Measurements from ENCODE around the gene ANAPC15. TPM values are rescaled to one million over a fixed set of nuclear protein-coding genes. Genes with fewer than 3 reads are reported as not detected.

Gene ANAPC15
- total RNA-seq, 1 donor from 2014 or later: 52.1 TPM

- H3K4me3 Mint-ChIP-seq: no peak overlapping the region
- H3K36me3 Mint-ChIP-seq (ENCODE audit: low read depth): peaks cover 20% of the 10 kb centered on the region
- intact Hi-C loops (cut with micrococcal nuclease): loop anchor here (1.0 kb wide), 1 partner anchor 66 kb away; no protein-coding TSS in a partner anchor
- peak; percentile 91 for DNase-seq
- H3K9me3 Mint-ChIP-seq: no peaks in the 10 kb centered on the region
- H3K4me1 Mint-ChIP-seq: peaks cover 10% of the 10 kb centered on the region
- H3K27ac Mint-ChIP-seq: no peak overlapping the region
- H3K27me3 Mint-ChIP-seq: no peaks in the 10 kb centered on the region
These were observed 21.2 kb downstream of the ANAPC15 start for GRCh38 chr11:72091292-72091691.

GRCh38 chr11:72088076-72088808 is 24.3 kb downstream of the ANAPC15 start:
- H3K4me3 Mint-ChIP-seq: no peak overlapping the region
- peaks cover 15% of the 10 kb centered on the region for H3K36me3 Mint-ChIP-seq (ENCODE audit: low read depth)
- H3K9me3 Mint-ChIP-seq: no peaks in the 10 kb centered on the region
- no peak overlapping the region for H3K27ac Mint-ChIP-seq
- no peak for DNase-seq
- intact Hi-C loops (cut with micrococcal nuclease): no loop called here
- H3K4me1 Mint-ChIP-seq: peaks cover 14% of the 10 kb centered on the region
- H3K27me3 Mint-ChIP-seq: no peaks in the 10 kb centered on the region

- H3K27ac Mint-ChIP-seq: no peak overlapping the region
- H3K4me1 Mint-ChIP-seq: peaks cover 23% of the 10 kb centered on the region
- intact Hi-C loops (cut with micrococcal nuclease): no loop called here
- peaks cover 14% of the 10 kb centered on the region for H3K36me3 Mint-ChIP-seq (ENCODE audit: low read depth)
- no peaks in the 10 kb centered on the region for H3K9me3 Mint-ChIP-seq
- DNase-seq: no peak
- no peak overlapping the region for H3K4me3 Mint-ChIP-seq
- no peaks in the 10 kb centered on the region for H3K27me3 Mint-ChIP-seq
These were observed 26.7 kb downstream of the ANAPC15 start for GRCh38 chr11:72085621-72086351.

- Mint-ChIP-seq H3K27ac (no peak overlapping the region), H3K4me3 (no peak overlapping the region), H3K4me1 (peaks cover 25% of the 10 kb centered on the region), H3K27me3 (no peaks in the 10 kb centered on the region), H3K36me3 (ENCODE audit: low read depth) (peaks cover 12% of the 10 kb centered on the region), H3K9me3 (no peaks in the 10 kb centered on the region)
- DNase-seq: no peak
- intact Hi-C loops (cut with micrococcal nuclease): loop anchor here (5.0 kb wide), 1 partner anchor 108 kb away; no protein-coding TSS in a partner anchor
These were observed 27.5 kb downstream of the ANAPC15 start for GRCh38 chr11:72084965-72085364.

GRCh38 chr11:72084076-72084475 is 28.4 kb downstream of the ANAPC15 start:
- intact Hi-C loops (cut with micrococcal nuclease): loop anchor here (5.0 kb wide), 1 partner anchor 107 kb away; no protein-coding TSS in a partner anchor
- Mint-ChIP-seq H3K27ac (no peak overlapping the region), H3K9me3 (no peaks in the 10 kb centered on the region), H3K4me1 (peaks cover 28% of the 10 kb centered on the region), H3K4me3 (no peak overlapping the region), H3K36me3 (ENCODE audit: low read depth) (peaks cover 8% of the 10 kb centered on the region), H3K27me3 (no peaks in the 10 kb centered on the region)
- DNase-seq: no peak

- H3K4me1 Mint-ChIP-seq: peaks cover 34% of the 10 kb centered on the region
- H3K36me3 Mint-ChIP-seq (ENCODE audit: low read depth): peaks cover 9% of the 10 kb centered on the region
- H3K4me3 Mint-ChIP-seq: no peak overlapping the region
- H3K27ac Mint-ChIP-seq: peak overlapping the region; percentile 10
- no peaks in the 10 kb centered on the region for H3K27me3 Mint-ChIP-seq
- H3K9me3 Mint-ChIP-seq: no peaks in the 10 kb centered on the region
- no peak for DNase-seq
- intact Hi-C loops (cut with micrococcal nuclease): loop anchor here (5.0 kb wide), 1 partner anchor 106 kb away; no protein-coding TSS in a partner anchor
These were observed 29.1 kb downstream of the ANAPC15 start for GRCh38 chr11:72083414-72083813.

GRCh38 chr11:72081821-72082453 is 30.6 kb downstream of the ANAPC15 start:
- intact Hi-C loops (cut with micrococcal nuclease): loop anchor here (2.0 to 5.0 kb wide), 2 partner anchors 105 to 295 kb away; no protein-coding TSS in a partner anchor
- Mint-ChIP-seq H3K9me3 (no peaks in the 10 kb centered on the region), H3K27me3 (no peaks in the 10 kb centered on the region), H3K36me3 (ENCODE audit: low read depth) (peaks cover 9% of the 10 kb centered on the region), H3K27ac (peak overlapping the region; percentile 94), H3K4me1 (peaks cover 42% of the 10 kb centered on the region), H3K4me3 (peak overlapping the region; percentile 96)
- DNase-seq: no peak

- intact Hi-C loops (cut with micrococcal nuclease): loop anchor here (2.0 to 5.0 kb wide), 2 partner anchors 104 to 294 kb away; no protein-coding TSS in a partner anchor
- H3K4me3 Mint-ChIP-seq: peak overlapping the region; percentile 96
- peak overlapping the region; percentile 94 for H3K27ac Mint-ChIP-seq
- peaks cover 44% of the 10 kb centered on the region for H3K4me1 Mint-ChIP-seq
- no peak for DNase-seq
- no peaks in the 10 kb centered on the region for H3K27me3 Mint-ChIP-seq
- H3K36me3 Mint-ChIP-seq (ENCODE audit: low read depth): peaks cover 12% of the 10 kb centered on the region
- H3K9me3 Mint-ChIP-seq: no peaks in the 10 kb centered on the region
These were observed 31.3 kb downstream of the ANAPC15 start for GRCh38 chr11:72081184-72081644.

GRCh38 chr11:72080326-72081183 is 31.9 kb downstream of the ANAPC15 start, which contains the start of the genes LRRC51 and NUMA1:
TSS of gene LRRC51 (plus strand) at chr11:72080850. CDS start at chr11:72089084, 8,234 bp downstream.
TSS of gene NUMA1 (minus strand) at chr11:72080542. CDS start at chr11:72035943, 44,599 bp downstream.
- H3K9me3 Mint-ChIP-seq: no peaks in the 10 kb centered on the region
- no peaks in the 10 kb centered on the region for H3K27me3 Mint-ChIP-seq
- peaks cover 44% of the 10 kb centered on the region for H3K4me1 Mint-ChIP-seq

GRCh38 chr11:72079819-72080325 is 32.6 kb downstream of the ANAPC15 start:
- no peaks in the 10 kb centered on the region for H3K27me3 Mint-ChIP-seq
- intact Hi-C loops (cut with micrococcal nuclease): loop anchor here (1.0 to 5.0 kb wide), 8 partner anchors 23 to 354 kb away; partner anchors contain the start of genes ANAPC15, CLPB, LAMTOR1 and XNDC1N
- peaks cover 49% of the 10 kb centered on the region for H3K4me1 Mint-ChIP-seq
- no peak for DNase-seq
- peaks cover 16% of the 10 kb centered on the region for H3K36me3 Mint-ChIP-seq (ENCODE audit: low read depth)
- H3K4me3 Mint-ChIP-seq: peak overlapping the region; percentile 96
- peak overlapping the region; percentile 94 for H3K27ac Mint-ChIP-seq
- no peaks in the 10 kb centered on the region for H3K9me3 Mint-ChIP-seq

More at GRCh38 chr11:72080326-72081183, 31.9 kb downstream of the ANAPC15 start, which contains the start of the genes LRRC51 and NUMA1:
- Mint-ChIP-seq H3K36me3 (ENCODE audit: low read depth) (peaks cover 12% of the 10 kb centered on the region), H3K4me3 (peak within 1 kb of the TSS; percentile 96), H3K27ac (peak within 1 kb of the TSS; percentile 94)
- DNase-seq: peak; percentile 100
- intact Hi-C loops (cut with micrococcal nuclease): loop anchor here (1.0 to 5.0 kb wide), 8 partner anchors 23 to 354 kb away; partner anchors contain the start of genes ANAPC15, CLPB, LAMTOR1 and XNDC1N

GRCh38 chr11:72078477-72078876 is 34.0 kb downstream of the ANAPC15 start:
- intact Hi-C loops (cut with micrococcal nuclease): no loop called here
- H3K27ac Mint-ChIP-seq: peak overlapping the region; percentile 45

GRCh38 chr11:72075756-72076155 is 36.7 kb downstream of the ANAPC15 start:
- intact Hi-C loops (cut with micrococcal nuclease): no loop called here
- peak overlapping the region; percentile 42 for H3K27ac Mint-ChIP-seq
- no peak for DNase-seq
- H3K4me1 Mint-ChIP-seq: peaks cover 49% of the 10 kb centered on the region
- H3K36me3 Mint-ChIP-seq (ENCODE audit: low read depth): peaks cover 20% of the 10 kb centered on the region
- no peaks in the 10 kb centered on the region for H3K27me3 Mint-ChIP-seq
- H3K9me3 Mint-ChIP-seq: no peaks in the 10 kb centered on the region
- H3K4me3 Mint-ChIP-seq: no peak overlapping the region

More at GRCh38 chr11:72078477-72078876, 34.0 kb downstream of the ANAPC15 start:
- Mint-ChIP-seq H3K9me3 (no peaks in the 10 kb centered on the region), H3K27me3 (no peaks in the 10 kb centered on the region), H3K4me3 (peak overlapping the region; percentile 96), H3K36me3 (ENCODE audit: low read depth) (peaks cover 17% of the 10 kb centered on the region), H3K4me1 (peaks cover 49% of the 10 kb centered on the region)
- no peak for DNase-seq

Measured in activated CD4-positive, alpha-beta T cell treated with anti-CD3 and anti-CD28 coated beads, Interleukin-2, amount 10 ng/mL, durations not matched to agents 24 days and 14 days (primary cell).